Mucosa of descending colon (tissue), 3 donors: ENCODE measurements around the gene NLRC3. TPM values are rescaled to one million over a fixed set of nuclear protein-coding genes. Genes with fewer than 3 reads are reported as not detected.

Source experiments
- ATAC-seq: fragments of 200-7000 bp; cut with Tn5 transposase; one replicate; pipeline ENCODE4 v1.9.1; 2020; ENCODE audit warnings: mild to moderate bottlenecking, moderate library complexity
- DNase-seq, 3 donors: peaks; one replicate each; pipeline ENCODE4 v3.0.0-alpha.2; 2020
- H3K36me3 ChIP-seq: fragments of 200-600 bp; one replicate; pipeline ENCODE4 v1.8.0; 2021; ENCODE audit warnings: low read depth, mild to moderate bottlenecking
- H3K4me1 ChIP-seq: fragments of 200-600 bp; one replicate; pipeline ENCODE4 v1.8.0; 2021; ENCODE audit warnings: low read depth, mild to moderate bottlenecking
- H3K4me3 ChIP-seq: fragments of 200-600 bp; one replicate; pipeline ENCODE4 v1.8.0; 2021; ENCODE audit warnings: mild to moderate bottlenecking
- H3K9me3 ChIP-seq: fragments of 200-600 bp; one replicate; pipeline ENCODE4 v1.8.0; 2021; ENCODE audit warnings: mild to moderate bottlenecking
- CTCF ChIP-seq: fragments of 200-600 bp; IDR thresholded peaks from one replicate; pipeline ENCODE4 v1.8.0; 2022; ENCODE audit warnings: antibody characterized with exemption, mild to moderate bottlenecking
- intact Hi-C, 2 donors: fragments of 100-400 bp; cut with DNase I in 1 of 2; cut with micrococcal nuclease in 1 of 2; formaldehyde crosslinking; loops; one replicate each; pipeline versions ENCODE4 v1.11.0 to v1.11.1; 2022; cut with DNase I, micrococcal nuclease
- total RNA-seq, 3 donors: library from RNA; stranded (reverse); fragmentation: NEBNext Ultra II Directional in 2 of 3; extraction: Animal tissue kit (Norgen Biotek cat#: 25700) in 2 of 3; gene quantifications; one replicate each; pipeline versions ENCODE4 v1.2.1 to v1.2.4, GENCODE V29; 2021 to 2023
- donor health status: DM: no; HTN: no; CAD: no; lungs with moderate emphysema.
- donor health status: DM: no; HTN: no; CAD: no.
- donor health status: DM: no; HTN: yes; CAD: no.

The NLRC3 gene
- total RNA-seq, 3 donors from 2014 or later = 1.4 to 2.6 (median 1.7) TPM

- peak in 1 of 3 donors; percentile 20 for DNase-seq
- ATAC-seq = no peak
- no peaks in the 10 kb centered on the region for H3K36me3 ChIP-seq
These were observed 82.0 kb downstream of the NLRC3 start, which contains the start of gene C16orf90 for GRCh38 chr16:3495176-3495575. TSS of gene C16orf90 (minus strand) at chr16:3495489. CDS start at chr16:3495421, 68 bp downstream.

GRCh38 chr16:3494386-3494973, 82.7 kb downstream of the NLRC3 start:
- DNase-seq (peak in 1 of 3 donors; percentile 39), ATAC-seq (no peak)
- Histone ChIP-seq H3K36me3 (no peaks in the 10 kb centered on the region), H3K4me3 (no peak overlapping the region), H3K9me3 (no peaks in the 10 kb centered on the region), H3K4me1 (no peaks in the 10 kb centered on the region)
- no peak for TF ChIP-seq CTCF
- intact Hi-C loops = no loop called here

More at GRCh38 chr16:3495176-3495575, 82.0 kb downstream of the NLRC3 start, which contains the start of gene C16orf90:
- intact Hi-C loops = no loop called here
- Histone ChIP-seq H3K4me3 (no peak within 1 kb of the TSS), H3K9me3 (no peaks in the 10 kb centered on the region), H3K4me1 (no peaks in the 10 kb centered on the region)
- TF ChIP-seq CTCF = no peak

DNA sequence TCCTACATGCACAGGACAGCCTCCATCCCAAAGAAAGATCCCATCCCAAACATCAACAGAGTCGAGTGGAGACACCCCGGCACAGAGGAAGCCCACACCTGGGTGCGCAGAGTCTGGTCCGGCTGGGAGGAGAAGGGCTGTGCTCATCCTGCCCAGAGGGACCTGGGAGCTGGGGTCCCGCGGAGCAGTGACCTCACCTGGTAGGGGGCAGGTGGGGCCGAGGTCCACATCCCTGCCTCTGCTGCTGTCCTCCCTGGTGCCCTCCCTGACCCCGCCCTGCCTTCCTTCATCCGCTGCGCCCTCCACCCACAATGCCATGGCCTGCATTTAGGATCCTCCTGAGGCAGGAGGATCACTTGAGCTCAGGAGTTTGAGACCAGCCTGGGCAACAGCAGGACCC, 84.8 kb downstream of the NLRC3 start:
- H3K9me3 ChIP-seq = no peaks in the 10 kb centered on the region
- no peak overlapping the region for H3K4me3 ChIP-seq
- H3K4me1 ChIP-seq = no peaks in the 10 kb centered on the region
- TF ChIP-seq CTCF = no peak
- DNase-seq (peak in 1 of 3 donors; percentile 40), ATAC-seq (no peak)
- intact Hi-C loops = no loop called here
- H3K36me3 ChIP-seq = no peaks in the 10 kb centered on the region

GRCh38 chr16:3490911-3491629, 86.1 kb downstream of the NLRC3 start:
- Histone ChIP-seq H3K4me1 (no peaks in the 10 kb centered on the region), H3K36me3 (no peaks in the 10 kb centered on the region), H3K4me3 (no peak overlapping the region), H3K9me3 (no peaks in the 10 kb centered on the region)
- TF ChIP-seq CTCF = no peak
- intact Hi-C loops = no loop called here
- ATAC-seq (peak; percentile 29), DNase-seq (peak in 2 of 3 donors; percentile 37 to 48)

Other genes with a start within 250 kb of the NLRC3 start
- under 1 TPM in 1 of 3 donors, not detected in 2; 0.22 TPM for gene OR2C1, start 221.5 kb downstream of the NLRC3 start, total RNA-seq
- gene ZSCAN32, start 176.4 kb downstream of the NLRC3 start, total RNA-seq = 10 to 100 TPM; 10.2 to 14.8 (median 11.4) TPM
- gene ZNF174, start 176.2 kb downstream of the NLRC3 start, total RNA-seq = 10 to 100 TPM in 1 of 3 donors, 1 to 10 TPM in 2; 7.5 to 14.5 (median 8.0) TPM
- 1 to 10 TPM; 1.9 TPM for gene ZNF597, start 133.9 kb downstream of the NLRC3 start, total RNA-seq
- gene NAA60, start 133.7 kb downstream of the NLRC3 start, total RNA-seq = 10 to 100 TPM; 72.2 to 94.7 (median 83.3) TPM
- not detected for gene C16orf90, start 81.9 kb downstream of the NLRC3 start, total RNA-seq
- 10 to 100 TPM in 2 of 3 donors, 1 to 10 TPM in 1; 8.3 to 37.3 (median 10.8) TPM for gene CLUAP1, start 76.4 kb downstream of the NLRC3 start, total RNA-seq
- 1 to 10 TPM; 3.6 to 6.7 (median 5.0) TPM for gene SLX4, start 34.2 kb upstream of the NLRC3 start, total RNA-seq
- gene DNASE1, start 77.3 kb upstream of the NLRC3 start, total RNA-seq = 10 to 100 TPM; 24.4 to 36.0 (median 27.0) TPM
- 10 to 100 TPM; 56.9 to 94.5 (median 69.1) TPM for gene TRAP1, start 140.1 kb upstream of the NLRC3 start, total RNA-seq